PFSK-1 (cell line): ENCODE results near the gene STAT6.

Experiments used
- FOXP2 ChIP-seq: optimal IDR thresholded peaks from 2 replicates; pipeline ENCODE3; 2011; ENCODE audit warnings: borderline replicate concordance, control low read depth, inconsistent platforms; ENCODE audit not compliant: insufficient read depth; ENCODE audit errors: extremely low read length, extremely low read depth
- POLR2AphosphoS5 ChIP-seq: IDR thresholded peaks from 2 replicates; pipeline ENCODE4 v1.6.1; 2012; ENCODE audit warnings: low read depth, mild to moderate bottlenecking, control low read depth, low read length, moderate library complexity
- REST ChIP-seq, 2 experiments: IDR thresholded peaks; 2 replicates each; pipeline versions ENCODE4 v1.6.1 to v1.8.0; 2011 to 2012; ENCODE audit warnings: low read depth in 2 of 2, low read length in 2 of 2, control low read depth in 1 of 2, inconsistent platforms in 1 of 2, mild to moderate bottlenecking in 1 of 2, moderate library complexity in 1 of 2; ENCODE audit not compliant: insufficient read depth in 1 of 2
- SIN3A ChIP-seq: IDR thresholded peaks from 2 replicates; pipeline ENCODE4 v1.6.1; 2012; ENCODE audit warnings: mild to moderate bottlenecking, low read length, moderate library complexity, borderline replicate concordance; ENCODE audit not compliant: insufficient read depth
- TAF1 ChIP-seq: IDR thresholded peaks from 2 replicates; pipeline ENCODE4 v1.6.1; 2012; ENCODE audit warnings: low read length, control low read depth, borderline replicate concordance; ENCODE audit not compliant: insufficient read depth

The STAT6 gene

GRCh38 chr12:57085999-57086492 is 25.1 kb downstream of the STAT6 start:
- TF ChIP-seq REST (IDR thresholded peaks at IDR 0.05; ENCODE audit: insufficient read depth in 1 of 2, low read depth in 2 of 2, low read length in 2 of 2), result peak in 1 of 2 experiments; percentile 32; a peak in 1 of 4 replicates
- no peak for TF ChIP-seq TAF1
- TF ChIP-seq SIN3A, result no peak
- no peak; the same call in 1 of the 2 replicates for TF ChIP-seq POLR2AphosphoS5
- no peak for TF ChIP-seq FOXP2

- TF ChIP-seq SIN3A, result no peak
- no peak for TF ChIP-seq FOXP2
- no peak for TF ChIP-seq TAF1
- no peak for TF ChIP-seq POLR2AphosphoS5
- no peak for TF ChIP-seq REST (IDR thresholded peaks at IDR 0.05; ENCODE audit: insufficient read depth in 1 of 2, low read depth in 2 of 2, low read length in 2 of 2)
These were observed 30.3 kb downstream of the STAT6 start for GRCh38 chr12:57080855-57081254.

- TF ChIP-seq POLR2AphosphoS5 (no peak), REST (IDR thresholded peaks at IDR 0.05; ENCODE audit: insufficient read depth in 1 of 2, low read depth in 2 of 2, low read length in 2 of 2) (no peak), TAF1 (no peak), FOXP2 (no peak), SIN3A (no peak)
These were observed 31.3 kb downstream of the STAT6 start for GRCh38 chr12:57079821-57080220.

- TF ChIP-seq TAF1, result 0 out of 2 replicates have a peak, but pooled peaks have one; percentile 36
- TF ChIP-seq POLR2AphosphoS5, result peak; percentile 65; the same call in 1 of the 2 replicates
- no peak; a peak in 1 of 4 replicates for TF ChIP-seq REST (IDR thresholded peaks at IDR 0.05; ENCODE audit: insufficient read depth in 1 of 2, low read depth in 2 of 2, low read length in 2 of 2)
- TF ChIP-seq FOXP2, result peak; percentile 15
- peak; percentile 79; the same call in 1 of the 2 replicates for TF ChIP-seq SIN3A
These were observed 32.4 kb downstream of the STAT6 start, which contains the start of gene NEMP1 for GRCh38 chr12:57078519-57079404. Gene NEMP1, minus strand, starts transcription at chr12:57078791. Its CDS starts 46 bp downstream, at chr12:57078745.
